ENCODE results near the gene KRTAP5-7.

Gene KRTAP5-7

GRCh38 chr11:71545405-71545966 lies 18.4 kb downstream of the KRTAP5-7 start:
- TF ChIP-seq, protein P1, sequence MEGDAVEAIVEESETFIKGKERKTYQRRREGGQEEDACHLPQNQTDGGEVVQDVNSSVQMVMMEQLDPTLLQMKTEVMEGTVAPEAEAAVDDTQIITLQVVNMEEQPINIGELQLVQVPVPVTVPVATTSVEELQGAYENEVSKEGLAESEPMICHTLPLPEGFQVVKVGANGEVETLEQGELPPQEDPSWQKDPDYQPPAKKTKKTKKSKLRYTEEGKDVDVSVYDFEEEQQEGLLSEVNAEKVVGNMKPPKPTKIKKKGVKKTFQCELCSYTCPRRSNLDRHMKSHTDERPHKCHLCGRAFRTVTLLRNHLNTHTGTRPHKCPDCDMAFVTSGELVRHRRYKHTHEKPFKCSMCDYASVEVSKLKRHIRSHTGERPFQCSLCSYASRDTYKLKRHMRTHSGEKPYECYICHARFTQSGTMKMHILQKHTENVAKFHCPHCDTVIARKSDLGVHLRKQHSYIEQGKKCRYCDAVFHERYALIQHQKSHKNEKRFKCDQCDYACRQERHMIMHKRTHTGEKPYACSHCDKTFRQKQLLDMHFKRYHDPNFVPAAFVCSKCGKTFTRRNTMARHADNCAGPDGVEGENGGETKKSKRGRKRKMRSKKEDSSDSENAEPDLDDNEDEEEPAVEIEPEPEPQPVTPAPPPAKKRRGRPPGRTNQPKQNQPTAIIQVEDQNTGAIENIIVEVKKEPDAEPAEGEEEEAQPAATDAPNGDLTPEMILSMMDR (IDR thresholded peaks at IDR 0.05; ENCODE audit: low read depth, low read length), result no peak
- DNase-seq (ENCODE audit: extremely low read depth, low read depth), result no peak

DNA sequence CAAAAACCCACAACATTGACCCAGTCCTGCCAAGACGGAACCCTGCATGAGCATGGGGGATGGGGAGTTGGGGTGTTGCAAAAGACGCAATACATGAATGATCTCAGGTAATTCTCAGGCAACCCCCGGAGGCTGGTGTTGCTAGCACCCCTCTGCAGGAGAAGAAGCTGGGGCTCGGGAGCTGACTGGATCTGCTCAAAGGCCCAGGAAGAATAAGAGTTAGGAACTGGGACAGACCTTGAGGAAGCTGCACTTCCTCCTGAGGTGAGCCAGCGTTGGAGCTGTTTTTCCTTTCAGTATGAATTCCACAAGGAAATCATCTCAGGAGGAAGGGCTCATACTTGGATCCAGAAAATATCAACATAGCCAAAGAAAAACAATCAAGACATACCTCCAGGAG lies 21.1 kb downstream of the KRTAP5-7 start, which contains the start of gene KRTAP5-9:
KRTAP5-9 (plus strand) TSS at position 301 of the 400 bp plus-strand sequence. CDS start 238 bp downstream, outside the sequence.
- TF ChIP-seq, protein P1 (IDR thresholded peaks at IDR 0.05; ENCODE audit: low read depth, low read length), result no peak
- DNase-seq (ENCODE audit: extremely low read depth, low read depth), result no peak

GRCh38 chr11:71548716-71549151 lies 21.7 kb downstream of the KRTAP5-7 start:
- TF ChIP-seq, protein P1 (IDR thresholded peaks at IDR 0.05; ENCODE audit: low read depth, low read length), result no peak
- DNase-seq (ENCODE audit: extremely low read depth, low read depth), result no peak

DNA sequence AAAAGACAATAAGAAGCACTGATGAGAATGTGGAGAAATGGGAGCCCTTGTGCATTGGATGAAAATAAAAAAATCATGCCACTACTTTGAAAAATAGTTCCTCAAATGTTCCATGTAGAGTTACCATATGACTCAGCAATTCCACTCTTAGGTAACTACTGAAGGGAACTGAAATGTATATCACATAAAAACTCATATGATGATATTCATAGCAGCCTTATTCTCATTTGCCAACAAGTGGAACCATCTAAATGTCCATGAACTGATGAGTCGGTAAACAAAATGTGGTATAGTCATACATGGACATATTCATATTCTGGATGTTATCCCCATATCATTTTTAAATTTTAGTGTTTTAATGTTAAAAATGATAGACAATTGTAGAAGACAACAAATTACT lies 24.6 kb downstream of the KRTAP5-7 start:
- DNase-seq (ENCODE audit: extremely low read depth, low read depth), result no peak
- TF ChIP-seq, protein P1 (IDR thresholded peaks at IDR 0.05; ENCODE audit: low read depth, low read length), result no peak

DNA sequence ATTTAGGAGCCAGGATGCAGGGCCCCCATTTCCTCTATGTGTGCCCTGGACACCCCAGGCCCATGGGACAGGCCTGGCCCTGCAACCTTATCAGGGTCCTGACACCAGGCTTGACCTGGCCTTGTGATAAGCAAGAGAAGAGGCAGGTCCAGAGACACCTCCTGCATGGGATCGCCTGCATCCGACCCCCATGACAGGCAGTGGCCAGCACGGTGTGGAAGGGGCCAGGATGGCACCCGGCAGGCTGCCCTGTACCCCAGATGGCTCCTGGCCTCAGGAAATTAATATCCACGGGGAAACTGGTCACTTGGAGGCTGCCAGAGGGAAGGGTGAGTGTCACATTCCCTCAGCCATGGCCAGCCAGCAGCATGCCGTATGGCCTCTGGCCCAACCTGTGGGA lies 27.9 kb downstream of the KRTAP5-7 start:
- TF ChIP-seq, protein P1 (IDR thresholded peaks at IDR 0.05; ENCODE audit: low read depth, low read length), result no peak
- no peak for DNase-seq (ENCODE audit: extremely low read depth, low read depth)

- DNase-seq (ENCODE audit: extremely low read depth, low read depth), result no peak
- TF ChIP-seq, protein P1 (IDR thresholded peaks at IDR 0.05; ENCODE audit: low read depth, low read length), result no peak
Observed at GRCh38 chr11:71555508-71555907, 28.4 kb downstream of the KRTAP5-7 start.

- TF ChIP-seq, protein P1 (IDR thresholded peaks at IDR 0.05; ENCODE audit: low read depth, low read length), result no peak
- no peak for DNase-seq (ENCODE audit: extremely low read depth, low read depth)
Observed at GRCh38 chr11:71556018-71556417, 29.0 kb downstream of the KRTAP5-7 start.

Data from AG09319 (cell line).